NOMO-1 treated with dmso at 0.1 percent for 144 hours (cell line): ENCODE measurements around the gene MED28.
"Not testable (repeated sequence)": the region's sequence is repeated elsewhere in the genome, so short reads cannot be mapped to it uniquely, and the experiment has no call there.

Source experiments
- DNase-seq: peaks from one replicate; lab custom pipeline; 2025; ENCODE audit not compliant: unreplicated experiment; lab: John Stamatoyannopoulos, UW

The MED28 gene

DNA sequence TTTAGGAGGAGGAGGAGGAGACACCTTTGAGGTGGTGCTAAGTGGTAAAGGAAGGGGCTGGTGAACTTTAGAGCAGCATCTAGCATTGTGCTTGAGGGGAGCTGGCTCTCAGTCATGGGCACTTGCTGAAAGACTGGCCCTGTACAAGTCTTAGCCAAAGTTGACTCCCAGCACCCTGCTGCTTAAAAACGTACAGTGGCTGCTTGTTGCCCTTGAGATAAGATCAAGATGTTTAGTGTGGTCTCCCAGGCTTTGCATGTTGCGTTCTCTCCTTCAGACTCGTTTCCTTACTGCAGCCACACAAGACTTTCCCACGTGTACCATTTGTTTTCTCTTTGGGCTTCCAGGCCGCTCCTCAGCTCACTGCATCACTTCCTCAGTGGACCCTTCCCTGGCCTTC, 1.8 kb downstream of the MED28 start:
- no peak for DNase-seq

DNA sequence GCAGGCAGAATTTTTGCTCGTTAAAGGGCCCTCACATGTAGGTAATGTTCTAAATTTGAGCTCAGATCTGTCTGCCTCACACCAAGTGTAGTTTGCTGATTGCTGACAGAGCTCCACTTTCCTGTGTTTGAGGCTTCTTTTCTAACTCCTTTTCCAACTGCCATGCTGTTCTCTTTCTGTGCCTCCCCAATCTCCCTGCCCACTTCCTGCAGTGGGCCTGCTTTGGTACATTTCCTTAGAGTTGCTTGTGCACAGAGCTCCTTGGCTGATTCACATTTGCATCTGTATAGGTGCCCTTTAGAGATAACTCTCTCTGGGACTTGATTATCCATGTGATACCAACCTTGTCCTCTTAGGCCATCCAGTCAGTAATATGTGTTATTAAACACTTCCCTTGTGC, 4.5 kb downstream of the MED28 start:
- no peak for DNase-seq

GRCh38 chr4:17619416-17620105, 5.1 kb downstream of the MED28 start:
- no peak for DNase-seq

DNA sequence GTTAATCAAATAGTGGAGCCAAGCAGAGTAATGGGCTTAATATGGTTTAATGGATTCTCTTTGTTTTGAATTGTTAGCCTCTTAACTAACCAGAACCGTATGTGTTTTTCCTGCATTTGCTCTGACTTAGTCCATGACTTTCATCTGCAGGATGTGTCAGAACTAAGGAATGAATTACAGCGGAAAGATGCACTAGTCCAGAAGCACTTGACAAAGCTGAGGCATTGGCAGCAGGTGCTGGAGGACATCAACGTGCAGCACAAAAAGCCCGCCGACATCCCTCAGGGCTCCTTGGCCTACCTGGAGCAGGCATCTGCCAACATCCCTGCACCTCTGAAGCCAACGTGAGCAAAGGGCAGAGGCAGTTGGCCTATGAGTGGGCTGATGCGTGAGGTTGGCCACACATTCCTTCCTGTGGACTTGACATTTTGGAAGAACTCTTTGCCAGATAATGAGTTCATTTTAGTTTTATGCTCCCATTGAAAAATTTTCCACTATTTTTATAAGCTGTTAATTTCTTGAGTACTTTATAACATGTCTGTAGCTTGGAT, 9.1 kb downstream of the MED28 start:
- DNase-seq: no peak

GRCh38 chr4:17624821-17625220, 10.4 kb downstream of the MED28 start:
- DNase-seq: no peak

DNA sequence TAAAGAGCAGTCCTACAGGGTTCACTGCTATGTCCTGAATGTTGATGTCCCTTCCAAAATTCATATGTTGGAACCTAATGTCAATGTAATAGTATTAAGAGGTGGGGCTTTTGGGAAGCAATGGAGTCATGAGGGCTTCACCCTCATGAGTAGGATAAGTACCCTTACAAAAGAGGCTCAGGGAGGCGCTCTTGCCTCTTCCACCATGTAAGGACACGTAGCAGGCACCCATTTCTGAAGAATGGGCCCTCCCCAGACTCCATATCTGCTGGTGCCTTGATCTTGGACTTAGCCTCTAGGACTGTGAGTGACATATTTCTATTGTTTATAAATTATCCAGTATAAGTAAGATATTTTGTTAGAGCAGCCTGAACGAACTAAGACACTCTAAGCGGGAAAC, 15.8 kb downstream of the MED28 start:
- no peak for DNase-seq

DNA sequence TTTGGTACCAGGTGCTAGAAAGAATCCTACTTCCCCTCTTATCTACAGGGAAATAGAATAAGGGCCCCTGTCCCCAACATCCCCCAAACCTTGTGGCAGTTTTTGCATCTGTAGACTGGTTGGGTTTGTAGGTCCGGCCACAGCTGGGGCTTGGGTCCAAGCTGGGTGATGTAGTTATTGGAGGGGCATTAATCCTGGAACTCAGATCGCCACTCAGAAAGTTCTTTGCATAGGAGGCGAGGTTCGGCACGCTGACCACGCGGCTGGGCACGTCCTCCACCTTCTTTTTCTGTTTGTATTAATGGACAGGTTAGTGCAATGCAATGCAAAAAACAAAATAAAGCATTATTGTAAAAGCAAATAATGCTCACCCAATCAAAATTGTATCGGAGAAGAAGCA, 19.2 kb downstream of the MED28 start:
- no peak for DNase-seq

GRCh38 chr4:17635056-17635455, 20.6 kb downstream of the MED28 start:
- no peak for DNase-seq

DNA sequence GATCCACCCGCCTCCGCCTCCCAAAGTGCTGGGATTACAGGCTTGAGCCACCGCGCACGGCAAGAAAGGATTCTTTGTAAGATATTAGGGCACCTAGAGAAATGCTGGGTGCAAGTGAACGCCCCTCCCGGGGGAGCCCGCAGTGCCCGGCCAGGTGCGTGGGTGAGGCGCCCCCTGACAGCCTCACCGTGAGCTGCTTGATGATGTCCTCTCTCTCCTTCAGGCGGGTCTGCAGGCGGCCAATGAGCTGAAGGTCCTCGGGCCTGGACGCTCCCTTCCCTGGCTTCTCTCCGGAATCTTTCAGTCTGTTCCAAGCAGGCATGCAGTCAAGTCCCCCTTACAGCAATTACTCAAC, 21.9 kb downstream of the MED28 start:
- DNase-seq: no peak

DNA sequence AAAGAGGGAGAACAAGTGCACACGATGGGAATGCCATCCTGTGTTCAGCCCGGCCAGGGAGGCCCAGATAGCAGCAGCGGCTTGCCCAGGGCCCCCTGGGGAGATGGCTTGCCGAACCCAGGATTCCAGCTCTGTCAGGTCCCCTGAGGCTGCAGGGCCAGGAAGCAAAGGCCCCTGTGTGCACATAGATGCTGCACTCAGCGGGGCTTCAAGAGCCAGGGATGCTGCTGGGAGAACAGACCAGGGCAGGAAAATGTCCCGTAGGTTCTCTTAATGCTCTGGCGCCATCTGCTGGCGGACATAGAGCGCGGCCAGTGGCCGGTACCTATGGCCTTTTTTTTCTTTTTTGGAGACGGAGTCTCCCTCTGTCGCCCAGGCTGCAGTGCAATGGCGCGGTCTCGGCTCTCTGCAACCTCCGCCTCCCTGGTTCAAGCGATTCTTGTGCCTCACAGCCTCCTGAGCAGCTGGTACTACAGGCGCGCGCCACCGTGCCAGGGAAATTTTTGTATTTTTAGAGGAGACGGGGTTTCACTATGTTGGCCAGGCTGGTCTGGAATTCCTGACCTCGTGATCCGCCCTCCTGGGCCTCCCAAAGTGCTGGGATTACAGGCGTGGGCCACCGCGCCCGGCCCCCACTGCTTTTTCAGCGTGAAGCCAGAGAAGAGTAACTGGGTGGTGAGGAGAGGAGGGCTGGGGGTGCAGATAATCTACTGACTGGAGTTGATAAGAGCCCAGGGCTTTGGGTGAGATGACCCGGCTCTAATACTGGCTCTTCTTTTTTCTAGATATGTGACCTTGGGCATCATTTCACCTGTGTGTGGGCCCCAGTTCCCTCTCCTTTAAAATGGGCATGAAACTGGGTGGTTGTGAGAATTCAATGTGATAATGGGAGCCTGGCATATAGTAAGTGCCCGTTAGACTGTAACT, 22.5 kb downstream of the MED28 start:
- no peak for DNase-seq

DNA sequence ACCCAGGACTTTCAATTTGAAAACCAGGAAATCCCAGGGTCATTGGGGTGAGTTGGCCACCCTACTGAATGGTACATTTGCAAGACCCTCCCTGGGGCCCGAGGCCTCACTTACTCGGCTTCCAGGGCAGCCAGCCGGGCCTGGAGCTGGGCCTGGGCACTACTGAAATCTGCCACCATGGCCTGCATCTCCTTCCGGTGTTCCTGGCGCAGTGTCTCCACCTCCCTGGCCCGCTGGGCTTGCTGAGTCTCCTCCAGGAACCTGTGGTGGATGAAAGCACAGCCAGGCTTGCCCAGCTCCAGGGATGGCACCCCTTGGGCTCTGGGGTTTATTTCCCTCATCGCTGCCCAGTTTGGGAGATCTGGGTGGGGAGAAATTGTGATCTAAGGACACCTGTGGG, 24.7 kb downstream of the MED28 start:
- no peak for DNase-seq

GRCh38 chr4:17642398-17642783, 27.9 kb downstream of the MED28 start:
- DNase-seq: no peak

GRCh38 chr4:17646693-17647092, 32.3 kb downstream of the MED28 start:
- no peak for DNase-seq

- no peak for DNase-seq
Observed at GRCh38 chr4:17647176-17647806, 32.9 kb downstream of the MED28 start.

DNA sequence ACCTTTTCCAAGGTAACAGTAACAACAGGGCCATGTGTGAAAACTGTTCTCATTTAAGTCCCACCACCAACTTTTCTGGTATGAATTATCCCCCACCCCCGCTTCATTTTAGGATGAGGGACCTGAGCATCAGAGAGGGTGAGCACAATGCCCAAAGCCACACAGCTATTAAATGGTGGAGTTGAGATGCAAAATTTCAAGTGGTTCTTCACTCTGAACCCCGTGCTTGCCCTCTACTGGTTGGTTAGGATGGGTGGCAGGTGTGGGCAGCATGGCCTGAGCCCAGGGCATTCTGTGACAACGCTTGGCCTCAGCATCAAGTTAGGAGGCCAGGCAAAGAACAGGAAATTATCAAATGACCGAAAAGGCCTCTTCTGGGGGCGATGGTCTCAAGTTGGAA, 33.5 kb downstream of the MED28 start:
- no peak for DNase-seq

DNA sequence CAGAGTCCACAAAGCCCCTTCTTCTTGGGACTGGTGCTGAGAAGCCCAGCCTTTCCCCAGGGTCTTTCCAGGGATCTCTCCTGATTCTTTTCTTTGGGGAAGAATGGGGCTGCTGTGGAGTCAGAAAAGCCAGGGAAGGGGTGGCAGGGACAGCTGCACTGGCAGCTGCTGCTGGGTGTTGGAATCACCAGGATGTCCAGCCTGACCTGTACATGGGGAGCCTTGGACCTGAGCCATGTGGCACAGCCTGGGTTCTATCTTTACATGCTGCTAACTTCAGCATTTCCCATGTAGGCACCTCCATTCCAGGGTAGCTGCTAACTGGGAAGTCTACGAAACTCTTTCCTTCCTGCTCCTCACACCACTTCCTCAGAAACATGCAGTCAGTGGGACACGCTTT, 36.0 kb downstream of the MED28 start:
- no peak for DNase-seq

- DNase-seq: no peak
Observed at GRCh38 chr4:17654701-17655100, 40.3 kb downstream of the MED28 start.

GRCh38 chr4:17657090-17657489, 42.6 kb downstream of the MED28 start:
- no peak for DNase-seq

GRCh38 chr4:17657849-17658248, 43.4 kb downstream of the MED28 start:
- no peak for DNase-seq

DNA sequence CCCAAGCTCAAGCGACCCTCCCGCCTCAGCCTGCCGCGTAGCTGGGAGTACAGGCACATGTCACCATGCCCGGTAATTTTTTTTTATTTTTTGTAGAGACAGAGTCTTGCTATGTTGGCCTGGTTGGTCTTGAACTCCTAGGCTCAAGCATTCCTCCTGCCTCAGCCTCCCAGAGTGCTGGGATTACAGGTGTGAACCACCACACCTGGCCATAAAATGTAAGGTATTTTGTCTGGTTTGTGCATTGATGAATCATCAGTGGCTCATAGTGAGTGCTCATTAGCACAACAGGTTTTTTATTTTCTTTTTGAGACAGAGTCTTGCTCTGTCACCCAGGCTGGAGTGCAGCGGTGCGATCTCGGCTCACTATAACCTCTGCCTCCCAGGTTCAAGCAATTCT, 44.8 kb downstream of the MED28 start:
- DNase-seq: not testable (repeated sequence)

DNA sequence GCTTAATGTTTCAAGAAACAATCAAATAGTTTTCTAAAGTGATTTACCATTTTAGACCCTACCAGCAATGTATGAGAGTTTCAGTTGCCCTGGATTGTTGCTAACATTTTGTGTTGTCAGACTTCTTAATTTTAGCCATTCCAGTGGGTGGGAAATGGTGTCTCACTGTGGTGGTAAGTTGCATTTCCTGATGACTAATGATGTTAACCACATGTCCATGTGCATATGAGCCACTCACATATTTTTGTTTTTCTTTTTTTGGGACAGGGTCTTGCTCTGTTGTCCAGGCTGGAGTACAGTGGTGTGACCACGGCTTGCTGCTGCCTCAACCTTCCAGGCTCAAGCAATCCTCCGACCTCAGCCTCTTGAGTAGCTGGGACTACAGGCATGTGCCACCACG, 48.3 kb downstream of the MED28 start:
- DNase-seq: no peak

DNA sequence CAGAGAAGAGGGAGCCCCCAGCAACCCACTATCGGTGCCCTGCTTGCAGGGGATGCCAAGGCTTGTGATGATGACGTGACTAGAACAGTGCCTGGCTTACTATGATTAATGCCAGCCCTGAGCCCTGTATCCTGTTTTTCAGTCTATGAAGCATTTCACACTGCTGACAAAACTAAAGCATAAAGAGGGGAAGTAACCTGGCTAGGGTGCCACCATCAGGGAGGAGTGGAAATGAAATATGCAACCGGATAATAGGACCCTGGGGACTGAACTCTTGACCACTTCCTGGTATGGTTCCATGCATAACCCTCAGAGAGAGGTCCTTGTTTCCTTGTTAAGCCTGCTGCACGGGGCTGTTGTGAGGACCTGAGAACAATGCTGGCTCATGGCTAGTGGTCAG, 50.3 kb downstream of the MED28 start:
- peak; percentile 47 for DNase-seq
